ENCODE data around the gene PTPRF. TPM values are rescaled to one million over a fixed set of nuclear protein-coding genes. Genes with fewer than 3 reads are reported as not detected.

PTPRF gene
- total RNA-seq, 1 experiment from 2014 or later: 110 TPM

GRCh38 chr1:43521756-43522155 is 8.9 kb upstream of the PTPRF start:
- no peak for DNase-seq (ENCODE audit: low spot score)
- Histone ChIP-seq H3K4me3 (ENCODE audit: low read depth, low read length, poor library complexity, severe bottlenecking) (no peak overlapping the region), H3K36me3 (ENCODE audit: insufficient read depth, low read length, poor library complexity, severe bottlenecking) (no peaks in the 10 kb centered on the region), H3K9me3 (ENCODE audit: low read depth, low read length, poor library complexity, severe bottlenecking) (no peaks in the 10 kb centered on the region), H3K4me1 (ENCODE audit: insufficient read depth, low read length, poor library complexity, severe bottlenecking) (no peaks in the 10 kb centered on the region), H3K27ac (ENCODE audit: low read depth, low read length, poor library complexity, severe bottlenecking) (no peak overlapping the region), H3K27me3 (replicated peaks; ENCODE audit: insufficient read depth, low read depth, low read length, poor library complexity) (no peaks in the 10 kb centered on the region)
- POLR2A ChIA-PET (ENCODE audit: low non-redundant PET): no interaction called here
- no peak for TF ChIP-seq EZH2 (IDR thresholded peaks at IDR 0.05; ENCODE audit: borderline replicate concordance, low read depth, low read length, poor library complexity, severe bottlenecking)
- TF ChIP-seq CTCF (conservative IDR thresholded peaks at IDR 0.05; ENCODE audit: low read depth, low read length): no peak
- BruUV-seq (replicated peaks): no TSS peak
- CTCF ChIA-PET: no interaction called here
- intact Hi-C loops (cut with micrococcal nuclease; ENCODE audit: unreplicated experiment): loop anchor here (10.0 kb wide), 1 partner anchor 297 kb away; no protein-coding TSS in a partner anchor

- Histone ChIP-seq H3K27me3 (replicated peaks; ENCODE audit: insufficient read depth, low read depth, low read length, poor library complexity) (no peaks in the 10 kb centered on the region), H3K36me3 (ENCODE audit: insufficient read depth, low read length, poor library complexity, severe bottlenecking) (no peaks in the 10 kb centered on the region), H3K4me3 (ENCODE audit: low read depth, low read length, poor library complexity, severe bottlenecking) (no peak overlapping the region), H3K27ac (ENCODE audit: low read depth, low read length, poor library complexity, severe bottlenecking) (no peak overlapping the region), H3K9me3 (ENCODE audit: low read depth, low read length, poor library complexity, severe bottlenecking) (no peaks in the 10 kb centered on the region), H3K4me1 (ENCODE audit: insufficient read depth, low read length, poor library complexity, severe bottlenecking) (no peaks in the 10 kb centered on the region)
- POLR2A ChIA-PET (ENCODE audit: low non-redundant PET): interaction anchor here (0.6 kb wide), 1 partner anchor 679 kb away, joined by 4 read pairs; no protein-coding TSS in a partner anchor
- BruUV-seq (replicated peaks): no TSS peak
- TF ChIP-seq EZH2 (IDR thresholded peaks at IDR 0.05; ENCODE audit: borderline replicate concordance, low read depth, low read length, poor library complexity, severe bottlenecking) (no peak), CTCF (conservative IDR thresholded peaks at IDR 0.05; ENCODE audit: low read depth, low read length) (no peak)
- intact Hi-C loops (cut with micrococcal nuclease; ENCODE audit: unreplicated experiment): loop anchor here (10.0 kb wide), 1 partner anchor 298 kb away; no protein-coding TSS in a partner anchor
- CTCF ChIA-PET: no interaction called here
- no peak for DNase-seq (ENCODE audit: low spot score)
Measured at GRCh38 chr1:43522431-43522775, 8.3 kb upstream of the PTPRF start.

GRCh38 chr1:43522776-43523480 is 7.8 kb upstream of the PTPRF start:
- ChIA-PET POLR2A (ENCODE audit: low non-redundant PET) (interaction anchor here (0.6 kb wide), 1 partner anchor 679 kb away, joined by 4 read pairs; no protein-coding TSS in a partner anchor), CTCF (no interaction called here)
- intact Hi-C loops (cut with micrococcal nuclease; ENCODE audit: unreplicated experiment): loop anchor here (10.0 kb wide), 1 partner anchor 298 kb away; no protein-coding TSS in a partner anchor
- Histone ChIP-seq H3K36me3 (ENCODE audit: insufficient read depth, low read length, poor library complexity, severe bottlenecking) (no peaks in the 10 kb centered on the region), H3K27me3 (replicated peaks; ENCODE audit: insufficient read depth, low read depth, low read length, poor library complexity) (no peaks in the 10 kb centered on the region), H3K27ac (ENCODE audit: low read depth, low read length, poor library complexity, severe bottlenecking) (no peak overlapping the region), H3K4me1 (ENCODE audit: insufficient read depth, low read length, poor library complexity, severe bottlenecking) (no peaks in the 10 kb centered on the region), H3K4me3 (ENCODE audit: low read depth, low read length, poor library complexity, severe bottlenecking) (no peak overlapping the region), H3K9me3 (ENCODE audit: low read depth, low read length, poor library complexity, severe bottlenecking) (no peaks in the 10 kb centered on the region)
- no TSS peak for BruUV-seq (replicated peaks)
- no peak for DNase-seq (ENCODE audit: low spot score)
- TF ChIP-seq EZH2 (IDR thresholded peaks at IDR 0.05; ENCODE audit: borderline replicate concordance, low read depth, low read length, poor library complexity, severe bottlenecking) (no peak), CTCF (conservative IDR thresholded peaks at IDR 0.05; ENCODE audit: low read depth, low read length) (no peak)
